Progenitor cell of endocrine pancreas (in vitro differentiated cells): ENCODE measurements around the gene MDM1. TPM values are rescaled to one million over a fixed set of nuclear protein-coding genes. Genes with fewer than 3 reads are reported as not detected.

Experiments
- DNase-seq: peaks from one replicate; pipeline ENCODE4 v3.0.0; 2021; ENCODE audit warnings: low spot score; ENCODE audit not compliant: unreplicated experiment
- H3K27ac Mint-ChIP-seq: 2 replicates; pipeline ENCODE4 v1.8.0; 2021; ENCODE audit warnings: mild to moderate bottlenecking, moderate library complexity, mixed read lengths
- H3K27me3 Mint-ChIP-seq: 2 replicates; pipeline ENCODE4 v1.8.0; 2021; ENCODE audit warnings: mixed read lengths
- H3K36me3 Mint-ChIP-seq: 2 replicates; pipeline ENCODE4 v1.8.0; 2022; ENCODE audit warnings: mixed read lengths; ENCODE audit not compliant: insufficient read depth
- H3K4me1 Mint-ChIP-seq: 2 replicates; pipeline ENCODE4 v1.8.0; 2021; ENCODE audit warnings: low read depth, mixed read lengths
- H3K4me3 Mint-ChIP-seq: 2 replicates; pipeline ENCODE4 v1.8.0; 2021; ENCODE audit warnings: low read depth, mild to moderate bottlenecking, moderate library complexity, mixed read lengths
- H3K9me3 Mint-ChIP-seq: 2 replicates; pipeline ENCODE4 v1.8.0; 2021; ENCODE audit warnings: low read depth, mixed read lengths
- total RNA-seq: library from RNA; stranded (reverse); gene quantifications from 2 replicates; pipeline ENCODE4 v1.2.1, GENCODE V29; 2021
- TF ChIP-seq, protein P1 (sequence below): fragments of 200-600 bp; sonication (generic); IDR thresholded peaks from one replicate; pipeline ENCODE4 v1.5.0; 2021; ENCODE audit warnings: antibody characterized with exemption, mild to moderate bottlenecking; ENCODE audit not compliant: unreplicated experiment

The MDM1 gene
- total RNA-seq, 1 donor from 2014 or later: 24.6 TPM

DNA sequence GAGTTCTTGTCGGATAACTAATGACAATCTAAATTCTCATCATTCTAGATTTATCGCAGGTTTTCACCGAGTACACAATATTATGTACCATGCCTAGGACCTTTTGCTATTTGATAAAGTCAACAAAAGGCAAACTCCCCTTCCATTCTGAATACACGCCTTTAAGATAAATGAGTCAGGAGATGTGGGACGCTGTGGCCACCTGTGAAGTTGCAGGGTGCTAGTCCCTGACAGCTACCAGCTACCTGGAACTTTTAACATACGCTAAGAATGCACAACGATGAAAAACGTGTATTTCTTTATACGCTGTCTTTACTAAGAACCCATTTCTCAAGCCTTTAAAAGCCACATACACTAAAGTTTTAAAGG, 678 bp downstream of the MDM1 start:
- TF ChIP-seq, protein P1, sequence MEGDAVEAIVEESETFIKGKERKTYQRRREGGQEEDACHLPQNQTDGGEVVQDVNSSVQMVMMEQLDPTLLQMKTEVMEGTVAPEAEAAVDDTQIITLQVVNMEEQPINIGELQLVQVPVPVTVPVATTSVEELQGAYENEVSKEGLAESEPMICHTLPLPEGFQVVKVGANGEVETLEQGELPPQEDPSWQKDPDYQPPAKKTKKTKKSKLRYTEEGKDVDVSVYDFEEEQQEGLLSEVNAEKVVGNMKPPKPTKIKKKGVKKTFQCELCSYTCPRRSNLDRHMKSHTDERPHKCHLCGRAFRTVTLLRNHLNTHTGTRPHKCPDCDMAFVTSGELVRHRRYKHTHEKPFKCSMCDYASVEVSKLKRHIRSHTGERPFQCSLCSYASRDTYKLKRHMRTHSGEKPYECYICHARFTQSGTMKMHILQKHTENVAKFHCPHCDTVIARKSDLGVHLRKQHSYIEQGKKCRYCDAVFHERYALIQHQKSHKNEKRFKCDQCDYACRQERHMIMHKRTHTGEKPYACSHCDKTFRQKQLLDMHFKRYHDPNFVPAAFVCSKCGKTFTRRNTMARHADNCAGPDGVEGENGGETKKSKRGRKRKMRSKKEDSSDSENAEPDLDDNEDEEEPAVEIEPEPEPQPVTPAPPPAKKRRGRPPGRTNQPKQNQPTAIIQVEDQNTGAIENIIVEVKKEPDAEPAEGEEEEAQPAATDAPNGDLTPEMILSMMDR: no peak
- Mint-ChIP-seq H3K27ac (peak overlapping the region; percentile 86), H3K27me3 (peaks cover 16% of the 10 kb centered on the region), H3K9me3 (no peaks in the 10 kb centered on the region), H3K4me1 (peaks cover 11% of the 10 kb centered on the region), H3K4me3 (peak overlapping the region; percentile 88), H3K36me3 (peaks cover 3% of the 10 kb centered on the region)
- no peak for DNase-seq

DNA sequence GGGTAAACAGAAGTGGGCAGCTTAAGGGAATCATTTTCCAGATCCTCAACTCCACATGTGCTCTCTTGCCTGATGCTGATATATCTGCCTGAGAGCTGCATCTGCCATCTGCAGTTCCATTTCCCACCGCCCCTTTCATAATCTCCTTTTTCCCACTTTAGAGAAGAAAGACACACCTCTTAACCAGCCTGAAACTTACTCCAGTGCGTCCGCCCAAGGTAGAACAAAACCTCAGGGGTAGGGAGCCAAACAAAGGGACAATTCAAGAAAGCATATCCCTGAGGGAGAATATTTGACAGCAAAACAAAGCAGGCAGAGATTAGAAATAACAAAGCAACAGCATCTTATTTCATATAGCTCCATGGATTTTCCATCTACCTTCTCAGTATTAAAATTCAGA, 4.3 kb downstream of the MDM1 start:
- TF ChIP-seq, protein P1: no peak
- Mint-ChIP-seq H3K9me3 (no peaks in the 10 kb centered on the region), H3K27me3 (no peaks in the 10 kb centered on the region), H3K36me3 (peaks cover 3% of the 10 kb centered on the region), H3K27ac (no peak overlapping the region), H3K4me3 (no peak overlapping the region), H3K4me1 (peaks cover 11% of the 10 kb centered on the region)
- no peak for DNase-seq

DNA sequence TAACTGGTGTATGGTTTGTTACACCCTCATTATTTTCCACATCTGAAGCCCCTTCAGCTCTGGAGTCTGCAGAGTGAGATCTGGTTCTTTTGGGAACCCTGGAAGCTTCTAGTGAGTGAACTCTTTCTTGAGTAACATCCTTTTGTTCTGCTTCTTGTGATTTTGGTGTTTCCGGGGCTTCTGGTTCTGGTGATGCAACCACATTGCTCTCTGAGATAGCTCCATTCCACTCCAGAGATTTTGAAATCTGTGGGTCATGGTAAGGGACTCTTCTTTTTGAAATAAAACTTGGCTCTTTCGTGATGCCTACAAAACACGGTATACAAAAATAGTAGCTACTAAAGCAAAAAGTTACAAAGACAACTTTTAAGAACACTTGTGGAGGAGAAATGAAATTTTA, 5.4 kb downstream of the MDM1 start:
- H3K27me3 Mint-ChIP-seq: no peaks in the 10 kb centered on the region
- peaks cover 9% of the 10 kb centered on the region for H3K4me1 Mint-ChIP-seq
- H3K9me3 Mint-ChIP-seq: no peaks in the 10 kb centered on the region
- no peak overlapping the region for H3K27ac Mint-ChIP-seq
- H3K36me3 Mint-ChIP-seq: peaks cover 6% of the 10 kb centered on the region
- TF ChIP-seq, protein P1: no peak
- DNase-seq: no peak
- H3K4me3 Mint-ChIP-seq: no peak overlapping the region

DNA sequence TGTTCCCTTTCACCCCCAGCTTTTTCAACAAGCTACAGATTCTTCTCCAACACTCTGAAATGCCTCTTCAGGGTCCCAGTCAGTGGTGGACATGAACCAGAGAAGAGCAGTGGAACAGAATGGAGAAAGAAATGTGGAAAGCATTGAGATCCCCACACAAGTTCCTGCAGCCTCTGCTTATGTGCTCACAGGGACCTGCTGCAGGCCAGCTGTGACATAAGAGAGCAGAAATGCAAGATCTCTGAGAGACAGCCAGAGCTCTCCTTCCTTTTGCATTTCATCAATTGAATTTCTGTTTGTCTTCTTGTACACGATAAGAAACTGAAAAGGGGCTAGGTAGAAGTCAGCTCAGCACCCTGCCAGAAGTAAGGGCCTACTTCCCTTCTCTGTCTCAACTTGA, 6.2 kb downstream of the MDM1 start:
- DNase-seq: no peak
- Mint-ChIP-seq H3K27ac (no peak overlapping the region), H3K36me3 (peaks cover 6% of the 10 kb centered on the region), H3K27me3 (no peaks in the 10 kb centered on the region), H3K4me3 (no peak overlapping the region), H3K9me3 (no peaks in the 10 kb centered on the region), H3K4me1 (peaks cover 3% of the 10 kb centered on the region)
- TF ChIP-seq, protein P1: no peak

DNA sequence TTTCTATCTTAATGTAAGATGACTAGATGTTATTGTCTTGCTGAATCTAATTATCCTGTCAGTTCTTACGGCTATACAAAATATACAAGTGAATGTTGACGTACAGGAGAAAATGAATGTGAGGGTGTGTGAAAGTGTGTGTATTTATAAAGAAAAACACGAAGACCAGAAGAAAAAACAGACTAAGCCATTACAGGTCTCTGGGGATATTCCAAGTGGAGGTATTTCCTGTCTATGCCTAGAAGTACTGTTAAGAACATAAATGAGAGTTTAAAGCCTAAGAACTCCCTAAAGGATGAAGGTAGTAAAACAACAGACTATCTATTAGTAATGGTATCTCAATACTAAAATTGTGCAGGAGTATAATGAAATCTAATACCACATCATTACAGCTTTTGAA, 7.6 kb downstream of the MDM1 start:
- Mint-ChIP-seq H3K9me3 (no peaks in the 10 kb centered on the region), H3K36me3 (peaks cover 6% of the 10 kb centered on the region), H3K27me3 (no peaks in the 10 kb centered on the region), H3K27ac (no peak overlapping the region), H3K4me1 (peaks cover 1% of the 10 kb centered on the region), H3K4me3 (no peak overlapping the region)
- TF ChIP-seq, protein P1: no peak
- DNase-seq: no peak
